PC-3 (cell line): Measurements from ENCODE around the gene SLC6A3. TPM values are rescaled to one million over a fixed set of nuclear protein-coding genes. Genes with fewer than 3 reads are reported as not detected.

ENCODE experiments used
- ATAC-seq: fragments of 200-7000 bp; cut with Tn5 transposase; 2 replicates; pipeline ENCODE4 v1.9.1; 2020; ENCODE audit warnings: mild to moderate bottlenecking, moderate library complexity
- BruUV-seq: library from RNA; stranded (reverse); fragments of 400-500 nt; replicated peaks from 2 replicates; lab custom pipeline; 2021; lab: Mats Ljungman, UMichigan
- CTCF ChIA-PET: fragments of 300-600 bp; sonication (Branson Sonifier 250); formaldehyde crosslinking; loops from one replicate; lab custom pipeline; 2022; ENCODE audit warnings: antibody characterized with exemption; lab: Charles Lee
- POLR2A ChIA-PET: fragments of 300-600 bp; sonication (Branson Sonifier 250); formaldehyde crosslinking; loops from one replicate; lab custom pipeline; 2022; ENCODE audit warnings: antibody characterized with exemption; ENCODE audit not compliant: unreplicated experiment; lab: Charles Lee
- DNase-seq: peaks from one replicate; pipeline ENCODE4 v3.0.0-alpha.2; 2015
- H2AFZ ChIP-seq: fragments of 300-600 bp; sonication (generic); 2 replicates; pipeline ENCODE4 v1.6.0; 2016; ENCODE audit warnings: antibody characterized with exemption, low read length
- H3F3A ChIP-seq: fragments of 300-600 bp; sonication (generic); one replicate; pipeline ENCODE4 v1.6.0; 2017; ENCODE audit warnings: antibody characterized with exemption, low read length, control low read depth, mild to moderate bottlenecking; ENCODE audit not compliant: unreplicated experiment
- H3K27ac ChIP-seq: fragments of 300-600 bp; sonication (generic); 2 replicates; pipeline ENCODE4 v1.5.1; 2016; ENCODE audit warnings: mild to moderate bottlenecking, low read length
- H3K27me3 ChIP-seq: fragments of 300-600 bp; sonication (generic); 2 replicates; pipeline ENCODE4 v1.6.1; 2016; ENCODE audit warnings: low read length, mixed read lengths
- H3K36me3 ChIP-seq: fragments of 300-600 bp; sonication (generic); 2 replicates; pipeline ENCODE4 v1.6.1; 2016; ENCODE audit warnings: low read depth, mixed run types, low read length, mixed read lengths
- H3K4me1 ChIP-seq: fragments of 300-600 bp; sonication (generic); 2 replicates; pipeline ENCODE4 v1.5.1; 2016; ENCODE audit warnings: low read length; ENCODE audit not compliant: insufficient read depth
- H3K4me2 ChIP-seq: fragments of 300-600 bp; sonication (generic); 2 replicates; pipeline ENCODE4 v1.6.0; 2016; ENCODE audit warnings: low read length
- H3K4me3 ChIP-seq: fragments of 300-600 bp; sonication (generic); 2 replicates; pipeline ENCODE4 v1.5.1; 2016; ENCODE audit warnings: mild to moderate bottlenecking, low read length, mixed read lengths
- H3K79me2 ChIP-seq: fragments of 300-600 bp; sonication (generic); 2 replicates; pipeline ENCODE4 v1.6.1; 2017; ENCODE audit warnings: low read length, mixed read lengths
- H3K9ac ChIP-seq: fragments of 300-600 bp; sonication (generic); 2 replicates; pipeline ENCODE4 v1.6.0; 2016; ENCODE audit warnings: mild to moderate bottlenecking, low read length
- H3K9me2 ChIP-seq: fragments of 300-600 bp; sonication (generic); replicated peaks from 2 replicates; pipeline ENCODE4 v1.6.1; 2016; ENCODE audit warnings: mixed run types, low read length, mixed read lengths
- H3K9me3 ChIP-seq: fragments of 300-600 bp; sonication (generic); 2 replicates; pipeline ENCODE4 v1.6.1; 2016; ENCODE audit warnings: low read length, mixed read lengths
- H4K20me1 ChIP-seq: fragments of 300-600 bp; sonication (generic); 2 replicates; pipeline ENCODE4 v1.6.1; 2016; ENCODE audit warnings: low read length, mixed read lengths
- CTCF ChIP-seq: fragments of 300-600 bp; sonication (generic); conservative IDR thresholded peaks from 2 replicates; pipeline ENCODE4 v1.5.1; 2017; ENCODE audit warnings: antibody characterized with exemption, low read depth, mild to moderate bottlenecking, low read length
- EZH2 ChIP-seq: fragments of 300-600 bp; sonication (generic); IDR thresholded peaks from one replicate; pipeline ENCODE4 v1.6.1; 2017; ENCODE audit warnings: antibody characterized with exemption, mild to moderate bottlenecking, low read length; ENCODE audit not compliant: unreplicated experiment
- EZH2phosphoT487 ChIP-seq: fragments of 300-600 bp; sonication (generic); IDR thresholded peaks from 2 replicates; pipeline ENCODE4 v1.6.1; 2018; ENCODE audit warnings: mild to moderate bottlenecking, antibody characterized with exemption, low read length, borderline replicate concordance
- intact Hi-C: fragments of 100-400 bp; cut with micrococcal nuclease; formaldehyde crosslinking; loops from 2 replicates; pipeline ENCODE4 v1.9.0; 2023
- total RNA-seq: library from RNA; depleted of rRNA; stranded (reverse); fragments of >200 nt; gene quantifications from 2 replicates; pipeline ENCODE4 v1.2.3, GENCODE V29; 2014

SLC6A3 gene
- total RNA-seq, 1 experiment from 2014 or later, result not detected

DNA sequence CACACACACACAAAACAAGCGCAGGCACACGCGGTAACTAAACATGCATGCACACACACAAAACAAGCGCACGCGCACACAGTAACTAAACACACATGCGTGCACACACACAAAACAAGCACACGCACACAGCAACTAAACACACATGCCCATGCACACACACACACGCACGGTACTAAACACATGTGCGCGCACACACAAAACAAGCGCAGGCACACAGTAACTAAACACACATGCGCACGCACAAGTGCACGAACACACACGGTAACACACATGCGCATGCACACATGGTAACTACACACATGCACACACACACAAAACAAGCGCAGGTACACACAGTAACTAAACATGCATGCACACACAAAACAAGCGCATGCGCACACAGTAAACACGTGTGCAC is 19.9 kb upstream of the SLC6A3 start:
- peaks cover 1% of the 10 kb centered on the region; the same call in 1 of the 2 replicates for H3K4me1 ChIP-seq
- no peaks in the 10 kb centered on the region for H3F3A ChIP-seq
- DNase-seq (no peak), ATAC-seq (no peak)
- no peak overlapping the region for H3K27ac ChIP-seq
- H3K36me3 ChIP-seq, result peaks cover 83% of the 10 kb centered on the region
- intact Hi-C loops, result no loop called here
- POLR2A ChIA-PET, result no interaction called here
- no TSS peak for BruUV-seq
- CTCF ChIA-PET, result no interaction called here
- H3K9me3 ChIP-seq, result no peaks in the 10 kb centered on the region
- H4K20me1 ChIP-seq, result no peaks in the 10 kb centered on the region; the same call in 1 of the 2 replicates
- no peaks in the 10 kb centered on the region for H3K27me3 ChIP-seq
- H3K79me2 ChIP-seq, result no peaks in the 10 kb centered on the region
- no peak overlapping the region for H3K4me2 ChIP-seq
- no peak overlapping the region for H2AFZ ChIP-seq
- H3K9me2 ChIP-seq, result no peaks in the 10 kb centered on the region
- no peak for TF ChIP-seq CTCF
- no peak for TF ChIP-seq EZH2phosphoT487
- TF ChIP-seq EZH2, result no peak
- H3K4me3 ChIP-seq, result no peak overlapping the region
- H3K9ac ChIP-seq, result no peak overlapping the region

DNA sequence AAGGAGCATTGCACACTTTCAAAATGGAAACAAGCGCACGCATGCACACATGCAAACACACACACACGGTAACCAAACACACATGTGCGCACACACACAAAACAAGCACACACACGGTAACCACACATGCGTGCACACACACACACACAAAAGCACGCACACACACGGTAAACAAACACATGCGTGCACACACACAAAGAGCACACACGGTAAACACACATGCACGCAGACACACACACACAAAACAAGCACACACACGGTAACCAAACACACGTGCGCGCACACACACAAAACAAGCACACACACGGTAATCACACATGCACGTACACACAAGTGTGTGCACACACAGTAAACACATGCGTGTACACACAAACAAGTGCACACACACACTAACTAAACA is 19.3 kb upstream of the SLC6A3 start:
- H3K36me3 ChIP-seq, result peaks cover 86% of the 10 kb centered on the region
- H4K20me1 ChIP-seq, result no peaks in the 10 kb centered on the region; the same call in 1 of the 2 replicates
- no peak overlapping the region for H3K27ac ChIP-seq
- no peaks in the 10 kb centered on the region for H3K27me3 ChIP-seq
- H2AFZ ChIP-seq, result no peak overlapping the region
- H3K9ac ChIP-seq, result no peak overlapping the region
- ChIA-PET CTCF (no interaction called here), POLR2A (no interaction called here)
- no peaks in the 10 kb centered on the region for H3K79me2 ChIP-seq
- no peaks in the 10 kb centered on the region for H3K4me1 ChIP-seq
- DNase-seq (no peak), ATAC-seq (no peak)
- H3K9me2 ChIP-seq, result no peaks in the 10 kb centered on the region
- intact Hi-C loops, result no loop called here
- no TSS peak for BruUV-seq
- H3K9me3 ChIP-seq, result no peaks in the 10 kb centered on the region
- no peaks in the 10 kb centered on the region for H3F3A ChIP-seq
- no peak overlapping the region for H3K4me2 ChIP-seq
- TF ChIP-seq EZH2phosphoT487, result no peak
- no peak for TF ChIP-seq EZH2
- TF ChIP-seq CTCF, result no peak
- H3K4me3 ChIP-seq, result no peak overlapping the region

DNA sequence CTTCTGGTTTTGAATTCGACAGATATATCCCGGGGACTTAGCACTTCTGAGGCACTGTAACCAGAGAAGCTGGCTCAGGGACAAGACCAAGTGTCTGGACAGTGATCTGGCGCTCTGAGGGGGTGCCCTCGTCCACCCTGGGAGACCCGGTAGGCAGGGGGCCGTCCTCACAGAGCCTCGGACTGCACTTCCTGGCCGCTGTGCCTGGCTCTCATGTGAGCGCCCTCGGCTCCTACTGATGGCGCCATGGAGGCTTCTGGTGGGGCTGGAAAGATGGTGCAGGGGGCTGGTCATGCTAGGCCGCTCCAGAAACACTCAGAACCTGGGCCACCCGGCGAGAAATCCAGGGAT is 18.8 kb upstream of the SLC6A3 start:
- no peak overlapping the region for H3K4me2 ChIP-seq
- no peaks in the 10 kb centered on the region for H3F3A ChIP-seq
- no peaks in the 10 kb centered on the region; the same call in 1 of the 2 replicates for H4K20me1 ChIP-seq
- no peak overlapping the region for H3K9ac ChIP-seq
- H3K27me3 ChIP-seq, result no peaks in the 10 kb centered on the region
- no peaks in the 10 kb centered on the region for H3K79me2 ChIP-seq
- ATAC-seq, result no peak
- intact Hi-C loops, result no loop called here
- no peak overlapping the region for H3K27ac ChIP-seq
- BruUV-seq, result no TSS peak
- CTCF ChIA-PET, result no interaction called here
- no peaks in the 10 kb centered on the region for H3K9me2 ChIP-seq
- no peak overlapping the region for H2AFZ ChIP-seq
- H3K9me3 ChIP-seq, result no peaks in the 10 kb centered on the region
- H3K36me3 ChIP-seq, result peaks cover 90% of the 10 kb centered on the region
- TF ChIP-seq EZH2phosphoT487 (no peak), CTCF (no peak), EZH2 (no peak)
- no peak for DNase-seq
- no peaks in the 10 kb centered on the region for H3K4me1 ChIP-seq
- POLR2A ChIA-PET, result no interaction called here
- no peak overlapping the region for H3K4me3 ChIP-seq
